CD1c-positive myeloid dendritic cell (primary cell): Measurements from ENCODE around the gene TMEM140.
"Not testable (repeated sequence)": the region's sequence is repeated elsewhere in the genome, so short reads cannot be mapped to it uniquely, and the experiment has no call there.

Experiments used
- DNase-seq: peaks from one replicate; pipeline ENCODE4 v3.0.0-alpha.2; 2016; ENCODE audit errors: extremely low spot score

Gene TMEM140

DNA sequence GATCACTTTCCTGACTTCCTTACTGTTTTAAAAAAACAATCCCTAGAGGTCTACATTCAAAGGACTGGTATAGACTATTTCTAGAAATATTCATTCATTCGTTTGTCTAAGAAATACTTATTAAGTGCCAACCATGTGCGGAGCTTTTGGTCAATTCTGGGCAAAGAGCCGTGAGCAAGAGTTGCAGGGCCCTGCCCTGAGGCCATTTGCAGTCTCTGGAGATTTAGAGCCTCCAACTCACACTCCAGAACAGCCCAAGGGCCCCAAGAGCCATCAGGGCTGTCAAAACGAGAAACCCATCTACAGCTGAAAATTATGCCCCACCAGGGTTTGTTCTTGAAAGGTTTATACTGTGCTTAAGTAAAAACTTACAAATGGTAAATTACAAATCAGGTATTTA lies 47.3 kb downstream of the TMEM140 start:
- no peak for DNase-seq

- DNase-seq = no peak
Measured at GRCh38 chr7:135195968-135196629, 48.2 kb downstream of the TMEM140 start.

DNA sequence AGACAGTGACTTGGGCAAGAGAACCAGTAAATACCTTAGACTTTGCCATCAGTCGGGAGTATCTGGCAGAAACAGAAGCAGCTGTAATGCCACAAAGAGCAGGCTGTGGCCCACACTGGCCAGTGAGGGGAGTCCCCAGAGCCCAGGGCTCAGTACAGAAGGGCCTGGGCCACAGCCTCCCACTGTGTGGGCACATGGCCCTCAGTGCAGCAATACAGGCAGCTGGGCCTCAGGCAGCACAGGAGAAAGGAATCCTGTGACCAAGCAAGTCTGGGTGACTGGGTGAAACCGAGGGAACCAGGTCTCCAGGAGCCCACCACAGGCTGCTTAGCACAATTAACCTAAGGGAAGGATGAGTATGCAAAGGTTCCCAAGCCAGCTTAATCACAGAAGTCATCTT lies 49.5 kb downstream of the TMEM140 start:
- DNase-seq = no peak

GRCh38 chr7:135197906-135198655 lies 50.2 kb downstream of the TMEM140 start:
- no peak for DNase-seq

- DNase-seq = no peak
Measured at GRCh38 chr7:135199439-135199838, 51.6 kb downstream of the TMEM140 start.

DNA sequence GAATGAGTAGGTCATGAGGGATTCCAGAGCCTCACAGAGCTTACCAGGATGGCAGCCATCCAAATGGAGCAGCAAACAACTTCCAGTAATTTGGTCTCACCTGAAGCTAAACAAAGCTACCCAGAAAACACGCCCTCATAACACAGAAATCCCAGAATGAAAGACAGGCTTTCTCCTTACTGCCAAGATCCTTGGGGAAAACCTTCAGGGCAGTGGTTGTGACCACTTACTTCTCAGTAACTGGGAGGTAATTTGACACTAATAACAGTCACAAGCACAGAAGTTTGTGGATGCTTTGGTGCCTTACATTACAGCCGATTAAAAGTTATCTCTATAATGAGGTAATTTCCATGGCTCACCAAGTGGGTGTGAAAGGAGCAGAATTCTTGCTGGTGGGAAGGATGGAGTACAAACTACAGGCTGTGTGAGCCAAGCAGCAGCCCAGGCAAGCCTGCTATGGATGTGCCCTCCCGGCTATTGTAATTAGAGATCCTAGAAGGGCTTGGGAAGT lies 53.0 kb downstream of the TMEM140 start:
- no peak for DNase-seq

DNA sequence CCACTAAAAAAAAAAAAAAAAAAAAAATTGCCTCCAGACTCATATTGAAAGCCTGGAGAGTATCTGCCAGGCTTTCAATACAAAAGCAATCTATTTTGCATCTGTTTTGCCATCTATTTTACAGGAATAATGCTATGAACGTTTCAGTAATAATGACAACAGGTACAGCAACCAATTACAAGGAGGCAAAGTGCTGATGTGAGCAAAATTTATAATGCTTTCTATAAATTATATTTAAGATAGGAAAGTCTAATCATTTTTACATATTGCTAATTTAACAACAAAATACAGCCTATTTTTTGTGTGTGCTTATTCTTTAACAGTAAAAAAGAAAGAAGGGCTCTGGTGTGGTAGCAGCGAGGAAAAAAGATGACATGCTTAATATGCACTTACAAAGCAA lies 53.5 kb downstream of the TMEM140 start:
- no peak for DNase-seq

- no peak for DNase-seq
Measured at GRCh38 chr7:135204341-135204749, 56.5 kb downstream of the TMEM140 start.

GRCh38 chr7:135204876-135205275 lies 57.0 kb downstream of the TMEM140 start:
- DNase-seq = no peak

DNA sequence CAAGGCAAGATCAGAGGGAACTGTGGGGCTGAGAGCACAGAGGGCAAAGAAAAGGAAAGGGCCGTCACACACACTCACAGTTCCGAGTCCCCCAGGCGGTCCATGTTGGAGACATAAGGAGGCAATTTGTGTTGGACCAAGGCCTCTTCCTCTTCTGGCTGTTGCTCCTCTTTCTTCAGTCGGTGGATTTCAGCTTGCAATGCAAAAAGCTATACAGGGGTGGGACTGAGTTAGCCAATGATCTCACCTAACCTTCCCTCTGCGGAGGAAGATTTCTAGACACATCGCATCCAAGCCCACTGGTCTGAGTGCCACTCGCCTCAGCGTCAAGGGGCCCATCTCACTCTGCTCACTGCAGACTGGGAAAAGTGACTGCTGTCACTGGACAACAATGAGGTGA lies 58.0 kb downstream of the TMEM140 start:
- no peak for DNase-seq

DNA sequence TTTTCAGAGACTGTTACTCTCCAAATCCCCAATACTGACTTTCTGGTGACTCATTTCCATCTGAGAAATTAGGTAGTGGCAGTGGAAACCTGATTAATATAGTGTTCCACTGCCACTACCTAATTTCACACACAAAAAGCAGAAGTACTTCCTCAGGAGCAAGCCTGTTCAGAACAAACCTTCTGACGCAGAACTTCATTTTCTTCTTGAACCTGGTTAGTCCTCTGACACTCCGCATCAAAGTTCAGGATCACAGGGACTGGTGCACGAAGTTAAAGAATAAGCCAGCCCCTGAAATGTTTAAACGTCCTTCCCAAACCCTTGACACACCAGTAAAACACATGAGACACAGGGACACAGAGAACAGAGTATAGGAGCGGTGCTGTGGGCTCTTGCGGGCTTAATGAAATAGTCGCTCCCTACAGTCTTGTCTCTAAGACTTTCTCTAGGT lies 59.1 kb downstream of the TMEM140 start:
- peak; percentile 58 for DNase-seq

DNA sequence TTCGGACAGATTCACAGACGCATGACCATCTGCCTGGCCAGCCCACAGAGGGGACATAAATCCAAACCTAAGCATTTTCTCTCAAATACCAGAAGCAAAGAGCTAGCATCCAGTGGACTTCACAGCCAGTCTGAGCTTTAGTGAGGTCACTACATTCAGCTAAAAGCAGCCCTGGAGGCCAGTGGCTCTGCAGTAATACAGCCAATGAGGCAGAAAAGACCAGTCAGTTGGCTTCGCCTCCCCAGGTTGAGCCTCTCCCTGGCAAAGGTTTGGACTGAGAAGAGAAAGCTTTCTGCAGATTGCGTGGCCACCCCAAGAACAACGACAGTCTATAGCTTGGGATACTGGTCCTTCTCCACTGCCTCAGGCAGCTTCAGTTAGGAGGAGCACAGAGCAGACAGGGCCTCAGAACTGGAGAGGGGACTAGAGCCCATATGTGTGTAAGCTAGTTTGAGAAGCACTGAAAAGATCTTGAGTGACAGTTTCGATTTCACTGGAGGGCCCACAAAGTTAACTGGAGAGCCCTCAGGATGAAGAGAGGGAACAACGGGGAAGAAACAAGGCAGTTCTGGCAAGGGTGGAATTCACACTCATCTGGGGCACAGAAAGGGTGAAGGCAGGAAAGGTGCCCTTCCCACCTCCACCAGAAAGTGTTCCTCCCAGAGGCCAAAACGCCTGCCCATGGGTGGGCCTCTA lies 59.7 kb downstream of the TMEM140 start:
- DNase-seq = no peak

DNA sequence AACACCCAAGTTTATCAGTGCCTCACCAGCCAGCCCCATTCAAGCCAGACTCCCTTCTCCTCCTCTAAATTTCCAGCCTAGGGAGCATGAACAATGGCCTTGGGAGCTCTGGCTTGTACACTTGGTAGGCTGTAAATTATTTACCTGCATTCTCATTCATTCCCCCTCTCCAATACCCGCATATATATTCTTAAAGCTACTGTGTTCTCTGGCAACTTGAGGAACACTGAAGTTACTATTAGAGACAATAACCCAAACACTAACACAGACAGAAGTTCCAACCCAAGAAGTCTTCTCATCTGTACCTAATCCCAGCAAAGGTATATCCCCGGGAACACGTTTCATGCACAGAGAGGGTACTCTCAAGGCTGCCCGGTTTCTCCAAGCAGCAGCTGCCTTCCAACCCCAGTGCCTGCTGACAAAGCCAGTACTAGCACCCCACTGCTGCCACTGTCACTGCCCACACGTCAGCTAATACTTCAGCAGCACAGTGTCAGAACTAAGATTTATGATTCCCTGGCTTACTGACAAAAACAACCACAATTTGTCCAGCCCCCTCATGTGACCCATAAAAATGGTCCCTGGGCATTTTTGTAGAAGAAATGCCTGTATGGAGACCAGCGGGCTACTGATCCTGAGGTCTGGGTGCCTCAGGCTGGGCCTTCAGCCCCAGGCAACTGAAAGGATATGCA lies 60.4 kb downstream of the TMEM140 start:
- DNase-seq = peak; percentile 10

DNA sequence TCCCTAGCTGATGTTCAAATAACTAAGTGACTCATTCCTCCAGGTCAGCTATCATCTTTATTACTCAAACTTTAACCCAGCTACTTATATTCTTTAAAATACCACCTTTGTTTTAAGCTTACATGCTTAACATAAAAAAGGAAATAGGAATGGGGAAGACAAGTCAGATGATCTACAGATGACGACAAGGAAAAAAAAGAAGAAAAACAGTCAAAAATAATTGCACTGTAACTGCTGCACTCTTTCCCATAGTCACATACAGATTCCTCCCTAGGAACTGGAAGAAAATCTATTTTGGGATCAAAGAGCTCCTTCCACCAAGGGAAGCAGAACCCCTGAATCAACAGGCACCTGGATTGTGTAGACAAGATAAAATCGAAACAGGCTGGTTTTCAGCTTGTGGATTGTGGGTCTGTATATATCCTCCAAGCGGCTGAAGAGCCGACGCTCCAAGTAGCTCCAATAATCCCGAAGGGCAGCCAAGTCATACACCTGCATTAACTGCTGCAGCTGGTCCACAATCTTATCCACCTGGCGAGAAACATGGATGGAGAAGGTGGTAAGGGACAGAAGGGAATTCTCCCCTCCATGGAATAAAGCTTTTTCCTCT lies 61.5 kb downstream of the TMEM140 start:
- DNase-seq = peak; percentile 56

- no peak for DNase-seq
Measured at GRCh38 chr7:135210888-135211178, 63.0 kb downstream of the TMEM140 start.

DNA sequence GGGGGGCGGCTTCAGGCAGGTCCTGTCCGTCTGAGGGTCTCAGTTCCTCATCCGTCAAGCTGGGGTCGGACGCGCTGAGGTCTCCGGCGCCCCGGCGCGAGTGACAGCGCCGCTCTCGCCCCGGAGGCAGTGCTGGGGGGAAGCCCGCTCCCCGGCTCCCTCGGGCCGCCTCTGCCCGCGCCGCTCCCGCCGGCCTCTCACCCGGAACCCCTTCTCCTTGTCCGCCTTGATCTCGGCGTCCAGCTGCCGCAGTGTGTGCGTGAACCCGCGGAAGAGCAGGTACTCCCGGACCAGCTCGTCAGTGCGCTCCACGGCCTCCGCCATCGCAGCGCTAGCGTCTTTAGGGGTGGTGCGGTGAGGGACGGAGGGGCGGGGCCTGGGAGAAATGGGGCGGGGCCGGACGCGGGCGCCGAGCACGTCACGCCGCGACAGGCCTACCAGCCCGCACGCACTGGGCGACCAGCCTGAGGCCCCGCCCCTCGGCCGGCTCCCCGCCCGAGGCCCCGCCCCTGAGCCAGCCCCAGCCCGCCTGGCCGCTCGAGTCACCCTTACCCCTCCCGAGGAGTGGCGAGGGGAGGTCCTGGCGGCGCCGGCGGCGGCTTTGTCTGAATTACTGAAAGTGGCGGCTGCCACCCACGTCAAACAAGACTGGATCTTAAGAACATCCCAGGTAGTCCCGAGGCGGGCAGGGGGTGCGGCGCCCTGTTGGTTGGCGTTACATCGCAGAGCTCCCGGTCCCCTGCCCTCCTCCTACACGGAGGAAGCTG lies 63.5 kb downstream of the TMEM140 start, which contains the start of gene WDR91:
Gene WDR91, minus strand, starts transcription at position 348 of the 767 bp plus-strand sequence. Its CDS starts 24 bp downstream, at position 324.
- DNase-seq = peak; percentile 97

DNA sequence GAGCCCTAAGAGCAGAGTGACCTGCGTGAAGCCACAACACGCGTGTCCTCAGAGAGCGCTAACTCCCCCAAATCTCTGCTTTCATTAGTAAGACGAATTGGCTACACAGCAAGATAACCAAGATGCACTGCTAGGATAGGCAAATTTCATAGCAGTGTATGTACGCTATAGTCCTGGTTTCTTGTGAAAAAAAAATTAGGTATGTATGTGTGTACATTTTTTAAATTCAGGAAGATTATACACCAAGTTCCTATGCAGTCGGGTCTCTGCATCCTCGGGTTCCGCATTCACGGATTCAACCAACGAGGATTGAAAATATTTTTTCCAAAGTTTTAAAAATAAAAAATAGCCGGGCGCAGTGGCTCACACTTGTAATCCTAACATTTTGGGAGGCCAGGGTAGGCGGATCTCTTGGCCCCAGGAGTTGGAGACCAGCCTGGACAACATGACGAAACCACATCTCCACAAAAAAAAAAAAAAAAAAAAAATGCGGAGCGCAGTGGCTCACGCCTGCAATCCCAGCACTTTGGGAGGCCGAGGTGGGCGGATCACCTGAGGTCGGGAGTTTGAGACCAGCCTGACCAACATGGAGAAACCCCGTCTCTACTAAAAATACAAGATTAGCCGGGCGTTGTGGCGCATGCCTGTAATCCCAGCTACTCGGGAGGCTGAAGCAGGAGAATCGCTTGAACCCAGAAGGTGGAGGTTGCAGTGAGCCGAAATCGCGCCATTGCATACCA lies 64.2 kb downstream of the TMEM140 start:
- DNase-seq = not testable (repeated sequence)

GRCh38 chr7:135213831-135214230 lies 66.0 kb downstream of the TMEM140 start:
- DNase-seq = no peak

- DNase-seq = no peak
Measured at GRCh38 chr7:135215180-135215579, 67.3 kb downstream of the TMEM140 start.

GRCh38 chr7:135215698-135216097 lies 67.8 kb downstream of the TMEM140 start:
- no peak for DNase-seq
